CD4-positive, alpha-beta T cell treated with Interleukin-2 at 100 ng/mL for 4 hours (primary cell): ENCODE results near the gene ADH7.
"Not testable (repeated sequence)": the region's sequence is repeated elsewhere in the genome, so short reads cannot be mapped to it uniquely, and the experiment has no call there.

Experiments used
- DNase-seq: peaks from one replicate; pipeline ENCODE4 v3.0.0-alpha.2; 2020; ENCODE audit warnings: low spot score

The ADH7 gene

DNA sequence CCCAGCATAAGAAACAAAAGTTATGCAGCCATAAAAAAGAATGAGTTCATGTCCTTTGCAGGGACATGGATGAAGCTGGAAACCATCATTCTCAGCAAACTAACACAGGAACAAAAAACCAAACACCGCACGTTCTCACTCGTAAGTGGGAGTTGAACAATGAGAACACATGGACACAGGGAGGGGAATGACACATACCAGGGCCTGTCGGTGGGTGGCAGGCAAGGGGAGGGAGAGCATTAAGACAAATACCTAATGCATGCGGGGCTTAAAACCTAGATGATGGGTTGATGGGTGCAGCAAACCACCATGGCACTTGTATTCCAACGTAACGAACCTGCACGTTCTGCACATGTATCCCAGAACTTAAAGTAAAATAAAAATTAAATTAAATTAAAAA lies 19.4 kb downstream of the ADH7 start:
- DNase-seq, result not testable (repeated sequence)

DNA sequence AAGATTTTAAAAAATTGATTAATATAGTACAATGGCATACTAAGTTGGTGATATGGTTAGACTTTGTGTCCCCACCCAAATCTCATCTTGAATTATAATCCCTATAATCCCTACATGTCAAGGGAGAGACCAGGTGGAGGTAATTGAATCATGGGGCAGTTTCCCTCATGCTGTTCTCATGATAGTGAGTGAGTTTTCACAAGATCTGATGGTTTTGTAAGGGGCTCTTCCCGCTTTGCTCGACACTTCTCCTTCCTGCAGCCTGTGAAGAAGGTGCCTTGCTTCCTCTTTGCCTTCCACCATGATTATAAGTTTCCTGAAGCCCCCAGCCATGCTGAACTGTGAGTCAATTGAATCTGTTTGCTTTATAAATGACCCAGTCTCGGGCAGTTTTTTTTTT lies 20.2 kb downstream of the ADH7 start:
- not testable (repeated sequence) for DNase-seq

DNA sequence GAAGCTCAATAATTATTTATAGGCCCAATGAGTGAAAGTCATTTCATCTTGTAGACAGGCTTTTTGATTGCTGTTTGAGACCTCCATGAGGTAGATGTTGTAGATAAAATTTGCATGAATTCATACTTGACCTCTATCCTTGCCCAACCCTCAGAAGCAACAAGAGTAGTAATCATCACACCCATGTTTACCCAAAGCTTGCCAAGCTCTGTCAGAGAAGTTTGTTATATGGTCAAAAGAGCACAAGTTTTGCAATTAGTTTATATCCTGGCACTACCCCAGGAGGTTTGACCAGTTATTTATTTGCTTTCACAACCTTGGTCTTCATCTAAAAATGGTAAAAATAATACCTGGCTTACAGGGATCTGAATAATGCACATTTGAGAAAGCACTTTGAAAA lies 20.7 kb downstream of the ADH7 start:
- no peak for DNase-seq

DNA sequence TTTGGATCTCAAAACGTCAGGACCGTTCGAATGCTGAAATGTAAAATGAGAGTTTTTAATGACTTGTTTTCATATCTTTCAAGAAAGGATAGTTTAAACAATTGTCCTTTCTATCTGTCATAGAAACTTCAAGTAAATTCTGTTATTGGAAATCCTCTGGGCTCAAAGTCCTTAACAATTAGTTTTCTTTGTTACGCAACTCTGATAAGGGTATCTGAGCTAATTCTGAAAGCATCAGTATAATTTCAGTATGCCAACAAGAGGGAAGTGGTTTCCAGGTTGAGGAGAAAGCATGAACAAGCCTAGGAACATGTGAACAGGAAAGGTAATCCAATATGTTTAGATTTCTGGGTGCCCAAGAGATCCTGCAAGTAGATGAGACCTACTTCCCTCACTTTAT lies 22.0 kb downstream of the ADH7 start:
- no peak for DNase-seq

DNA sequence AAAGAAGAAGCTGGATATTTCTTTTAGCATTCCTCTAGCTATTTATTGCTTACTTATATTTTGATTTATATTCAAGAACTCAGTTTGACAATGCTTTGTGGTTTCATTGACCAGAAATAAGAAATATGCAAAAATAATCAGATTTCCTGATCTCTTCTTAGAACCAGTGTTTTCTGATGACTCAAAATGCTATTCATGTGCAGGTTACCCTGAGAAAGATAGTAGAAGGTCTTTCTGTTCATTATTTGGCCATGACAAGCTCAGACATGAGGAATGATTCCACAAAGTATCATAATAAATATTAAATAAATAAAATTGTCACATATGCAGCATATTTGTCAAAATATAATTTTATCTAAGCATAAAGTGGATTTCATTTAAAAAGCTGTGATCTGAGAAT lies 24.1 kb downstream of the ADH7 start:
- DNase-seq, result no peak

DNA sequence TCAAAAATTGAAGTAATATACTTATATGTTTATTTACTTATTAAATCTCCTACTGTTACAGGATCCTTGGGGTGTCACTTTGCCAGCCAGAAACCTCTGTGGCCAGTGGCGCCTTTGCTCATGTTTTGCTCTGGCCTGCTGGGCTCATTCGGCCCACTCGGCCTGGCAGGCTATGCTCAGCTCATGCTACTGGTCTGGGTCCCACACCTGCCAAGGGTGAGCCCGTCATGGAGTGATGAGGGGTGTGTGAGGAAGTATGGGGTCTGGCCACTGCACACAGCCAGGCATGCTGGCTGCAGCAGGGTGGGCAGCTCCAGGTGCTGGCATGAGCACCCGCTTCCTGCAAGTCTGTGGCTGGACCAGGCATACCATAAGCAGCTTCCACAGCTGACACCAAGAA lies 25.1 kb downstream of the ADH7 start:
- DNase-seq, result no peak

DNA sequence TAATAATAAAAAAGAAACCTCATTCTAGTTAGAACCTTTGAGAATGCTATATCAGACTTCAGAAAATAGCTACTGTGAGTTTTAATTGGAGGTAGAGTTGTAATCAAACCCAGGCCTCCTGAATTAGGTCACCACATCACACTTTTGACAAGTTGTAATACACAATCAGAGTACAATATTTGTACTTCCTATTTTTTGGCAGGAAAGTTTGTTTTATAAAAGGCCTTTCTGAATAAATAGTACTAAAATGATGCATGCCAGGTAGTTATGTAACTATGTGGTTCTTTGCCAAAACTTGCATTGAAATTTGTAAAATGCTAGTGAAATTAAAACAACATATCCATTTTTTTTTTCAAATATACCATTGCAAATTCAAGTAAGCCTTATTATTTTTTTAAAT lies 26.8 kb downstream of the ADH7 start:
- DNase-seq, result no peak

DNA sequence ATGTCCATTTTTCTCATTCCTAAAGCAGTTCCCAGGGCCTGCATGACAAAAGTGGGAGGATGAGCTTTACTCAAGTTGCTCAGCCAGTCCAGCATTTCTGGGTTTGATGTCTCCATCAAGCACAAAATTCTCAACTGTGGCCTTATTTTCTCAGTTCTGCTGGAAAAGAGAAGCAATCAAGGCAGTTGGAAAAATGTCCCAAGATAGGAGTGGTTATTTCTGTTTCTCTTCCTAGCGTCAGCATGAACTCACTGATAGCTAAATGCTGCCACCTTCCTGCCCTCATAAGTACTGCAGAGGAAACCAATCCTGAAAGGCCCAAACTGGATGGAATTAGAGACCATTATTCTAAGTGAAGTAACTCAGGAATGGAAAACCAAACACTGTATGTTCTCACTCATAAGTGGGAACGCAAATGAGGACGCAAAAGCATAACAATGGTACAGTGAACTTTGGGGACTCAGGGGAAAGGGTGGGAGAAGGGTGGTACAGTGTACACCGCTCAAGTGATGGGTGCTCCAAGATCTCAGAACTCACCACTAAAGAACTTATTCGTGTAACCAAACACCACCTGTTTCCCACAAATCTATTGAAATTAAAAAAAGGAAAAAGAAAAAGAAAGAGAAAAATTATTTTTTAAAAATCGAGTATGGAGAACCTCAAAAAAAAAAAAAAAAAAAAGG lies 29.6 kb downstream of the ADH7 start:
- DNase-seq, result peak; percentile 67

DNA sequence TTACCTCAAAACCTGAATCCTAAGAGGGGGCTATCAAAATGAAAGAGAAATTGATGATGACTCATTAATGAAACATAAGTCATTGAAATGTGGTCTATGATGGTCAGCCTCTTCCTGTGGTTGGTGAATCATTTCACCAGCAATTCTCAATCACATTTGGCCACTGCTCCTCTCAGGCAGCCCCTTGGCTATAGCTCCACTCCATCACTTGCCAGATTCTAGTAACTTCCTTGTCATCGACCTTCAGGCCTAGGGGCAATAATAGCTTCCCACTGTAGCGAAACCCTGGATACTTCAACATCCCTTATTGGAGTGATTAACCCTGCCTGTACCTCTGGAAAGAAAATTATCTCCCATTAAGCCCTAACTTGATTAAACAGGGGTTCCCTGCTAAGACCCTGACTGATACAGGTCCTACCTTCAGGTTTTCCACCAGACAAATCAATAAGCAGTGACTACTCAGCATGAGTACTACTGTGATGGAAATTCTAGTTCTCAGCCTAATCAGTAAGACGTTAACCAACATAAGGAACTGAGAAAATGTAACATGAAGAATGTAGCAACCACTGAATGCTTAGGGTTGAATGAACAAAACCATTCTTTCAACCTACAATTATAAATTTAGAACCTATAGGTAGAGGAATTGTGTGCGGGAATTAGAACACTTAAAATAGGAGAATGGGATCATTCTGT lies 30.4 kb downstream of the ADH7 start:
- DNase-seq, result peak; percentile 5

DNA sequence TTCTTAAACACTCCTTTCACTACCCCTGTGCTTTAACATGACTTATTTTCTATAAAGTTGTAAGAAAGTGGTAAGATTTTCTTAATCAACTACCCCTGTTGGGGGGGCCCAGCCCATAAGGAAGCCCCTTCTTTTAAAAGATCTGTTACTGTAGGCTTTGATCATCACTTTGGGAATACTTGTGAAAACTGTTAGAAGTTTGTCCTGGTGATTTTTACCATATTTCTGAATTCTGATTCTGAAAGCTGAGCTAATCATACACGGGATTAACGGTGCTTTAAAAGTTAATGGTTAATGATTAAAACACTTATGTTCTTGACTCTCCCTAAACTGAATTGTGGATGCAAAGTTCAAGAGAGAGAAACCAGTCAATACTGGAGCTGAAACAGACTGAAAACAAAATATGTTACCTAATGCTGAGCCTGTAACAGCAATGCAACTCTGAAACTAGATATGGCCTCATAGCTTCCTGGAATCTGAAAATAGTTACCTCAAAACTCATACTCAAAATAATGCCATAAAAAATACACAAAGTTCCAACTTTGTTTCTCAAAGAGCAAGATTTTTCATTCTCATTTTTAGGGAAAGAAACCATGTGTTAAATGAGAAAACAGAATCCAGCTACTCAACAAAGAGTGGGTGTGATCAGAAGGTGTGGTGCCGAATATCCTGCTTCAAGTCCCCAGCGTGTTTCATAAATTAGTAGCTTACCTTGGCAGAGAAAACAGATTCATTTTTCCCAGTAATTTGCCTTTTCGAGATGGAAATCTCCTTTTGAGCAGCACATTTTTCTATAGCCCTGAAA lies 31.6 kb downstream of the ADH7 start:
- DNase-seq, result no peak

DNA sequence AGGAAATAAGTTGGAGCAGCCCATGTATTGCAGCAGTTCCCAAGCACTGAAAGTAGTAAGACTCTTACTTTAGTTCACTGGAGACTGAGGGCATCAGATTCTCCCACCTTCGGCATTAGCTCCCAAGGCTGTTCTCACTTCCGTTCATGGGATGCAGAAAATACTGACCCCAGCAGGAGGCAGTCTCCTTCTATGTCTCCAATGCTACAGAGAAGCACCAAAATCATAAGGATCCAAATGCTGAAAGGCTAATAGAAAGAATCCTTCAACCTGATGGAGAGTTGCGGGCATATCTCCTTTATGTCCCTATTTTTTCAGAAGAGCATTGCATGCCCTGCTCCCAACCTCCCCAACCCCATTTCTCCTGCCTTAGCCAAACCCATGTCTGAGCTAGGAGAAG lies 32.4 kb downstream of the ADH7 start:
- no peak for DNase-seq

DNA sequence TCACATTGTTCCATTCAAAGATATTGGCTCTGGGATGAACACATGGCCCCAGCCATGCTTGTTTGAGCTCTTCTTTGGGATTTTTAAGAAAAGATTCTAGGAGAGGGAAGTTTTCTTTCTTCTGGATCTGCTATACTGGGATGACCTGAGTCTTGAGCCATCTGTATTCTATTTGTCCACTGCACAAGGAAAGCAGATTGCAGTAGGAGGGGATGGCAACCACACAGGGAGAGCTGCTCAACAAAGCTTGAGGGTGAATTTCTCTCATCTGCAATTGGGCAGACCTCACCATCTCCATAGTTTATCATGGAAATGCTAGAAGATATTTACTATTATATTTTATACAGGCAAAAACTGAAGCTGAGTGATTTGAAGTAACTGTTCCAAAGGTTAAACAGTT lies 34.3 kb downstream of the ADH7 start:
- no peak for DNase-seq

DNA sequence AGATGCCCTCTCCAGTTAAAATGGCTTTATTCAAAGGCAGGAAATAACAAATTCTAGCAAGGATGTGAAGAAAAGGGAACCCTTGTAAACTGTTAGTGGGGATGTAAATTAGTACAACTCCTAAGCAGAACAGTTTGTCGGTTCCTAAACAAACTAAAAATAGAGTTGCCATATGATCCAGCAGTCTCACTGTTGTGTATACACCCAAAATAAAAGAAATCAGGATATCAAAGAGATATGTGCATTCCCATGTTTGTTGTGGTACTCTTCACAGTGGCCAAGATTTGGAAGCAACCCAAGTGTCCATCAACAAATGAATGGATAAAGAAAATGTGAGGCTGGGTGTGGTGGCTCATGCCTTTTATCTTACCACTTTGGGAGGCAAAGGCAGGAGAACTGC lies 36.1 kb downstream of the ADH7 start:
- DNase-seq, result no peak

DNA sequence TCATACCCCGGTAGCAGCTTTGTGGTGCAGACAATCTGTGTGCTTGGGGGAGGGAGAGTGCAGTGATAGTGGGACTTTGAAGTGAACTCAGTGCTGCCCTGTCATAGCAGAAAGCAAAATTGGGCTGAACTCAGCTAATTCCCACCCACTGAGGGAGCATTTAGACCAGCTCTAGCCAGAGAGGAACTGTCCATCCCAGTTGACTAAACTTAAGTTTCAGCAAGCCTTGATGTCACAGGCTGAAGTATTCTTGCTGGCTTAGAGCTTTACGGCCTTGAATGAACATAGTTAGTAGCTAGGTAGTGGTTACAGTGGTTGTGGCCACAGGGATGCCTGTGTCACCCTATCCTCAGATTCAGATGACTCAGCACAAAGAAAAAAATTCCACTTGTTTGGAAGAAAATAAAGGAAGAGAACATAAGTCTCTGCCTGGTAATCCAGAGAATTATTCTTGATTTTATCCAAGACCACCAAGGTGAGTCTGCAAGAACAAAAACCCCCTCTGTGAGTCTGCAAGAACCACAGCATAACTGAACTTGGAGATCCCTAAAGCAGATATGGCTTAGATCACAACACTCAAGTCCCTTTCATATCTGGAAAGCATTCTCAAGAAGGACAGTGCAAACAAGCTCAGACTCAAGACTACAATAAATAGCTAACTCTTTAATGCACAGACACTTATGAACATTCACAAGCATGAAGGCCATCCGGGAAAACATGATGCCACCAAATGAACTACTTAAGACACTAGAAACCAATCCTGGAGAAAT lies 39.4 kb downstream of the ADH7 start:
- DNase-seq, result no peak

DNA sequence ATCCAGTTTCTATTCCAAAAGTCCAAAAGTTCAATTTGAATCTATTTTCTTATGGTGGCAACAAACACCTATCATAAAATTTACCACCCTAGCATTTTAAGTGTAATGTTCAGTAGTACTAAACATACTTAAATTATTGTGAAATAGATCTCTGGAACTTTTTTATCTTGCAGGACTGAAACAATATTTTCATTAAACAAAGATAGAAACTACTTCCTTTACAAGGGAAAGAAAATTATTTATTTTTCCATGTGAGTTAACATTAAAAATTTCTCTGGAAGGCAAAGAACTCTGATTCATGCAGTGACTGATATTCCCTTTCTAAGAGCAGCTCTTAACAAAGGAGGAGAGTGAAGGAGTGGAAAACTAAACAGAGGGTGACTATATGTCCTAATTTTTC lies 40.2 kb downstream of the ADH7 start:
- DNase-seq, result no peak

DNA sequence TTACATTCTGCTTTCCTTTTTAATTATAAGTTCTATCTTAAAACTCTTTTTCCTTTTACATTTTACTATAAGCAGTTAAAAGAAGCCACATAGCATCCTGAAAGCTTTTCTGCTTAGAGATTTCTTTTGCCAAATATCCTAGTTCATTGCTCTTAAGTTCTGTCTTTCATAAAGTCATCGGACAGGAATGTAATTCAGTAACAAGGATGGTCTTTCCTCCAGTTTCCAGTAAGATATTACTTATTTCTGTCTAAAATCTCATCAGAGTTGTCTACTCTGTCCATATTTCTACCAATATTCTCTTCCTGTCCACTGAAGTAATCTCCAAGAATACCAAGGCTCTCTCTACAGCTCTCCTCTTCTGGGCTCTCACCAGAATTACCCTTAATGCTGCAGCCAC lies 45.1 kb downstream of the ADH7 start:
- no peak for DNase-seq

DNA sequence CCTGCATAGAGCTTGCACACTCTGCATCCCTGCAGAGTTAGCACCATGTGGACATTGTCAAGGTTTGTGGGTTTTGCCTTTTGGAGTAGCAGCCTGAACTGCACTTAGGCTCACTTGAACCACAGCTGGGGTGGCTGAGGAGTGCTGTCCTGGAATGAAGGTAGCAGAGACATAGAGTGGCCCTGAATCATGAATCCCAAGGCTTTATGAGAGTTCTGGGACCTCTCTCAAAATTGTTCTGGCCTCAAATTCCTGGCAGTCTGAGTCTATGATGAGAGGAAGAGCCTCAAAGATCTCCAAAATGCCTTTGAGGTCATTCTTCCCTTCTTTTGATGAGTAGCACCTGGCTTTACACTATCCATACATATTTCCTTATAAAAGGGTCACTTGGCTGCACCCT lies 45.5 kb downstream of the ADH7 start:
- no peak for DNase-seq

DNA sequence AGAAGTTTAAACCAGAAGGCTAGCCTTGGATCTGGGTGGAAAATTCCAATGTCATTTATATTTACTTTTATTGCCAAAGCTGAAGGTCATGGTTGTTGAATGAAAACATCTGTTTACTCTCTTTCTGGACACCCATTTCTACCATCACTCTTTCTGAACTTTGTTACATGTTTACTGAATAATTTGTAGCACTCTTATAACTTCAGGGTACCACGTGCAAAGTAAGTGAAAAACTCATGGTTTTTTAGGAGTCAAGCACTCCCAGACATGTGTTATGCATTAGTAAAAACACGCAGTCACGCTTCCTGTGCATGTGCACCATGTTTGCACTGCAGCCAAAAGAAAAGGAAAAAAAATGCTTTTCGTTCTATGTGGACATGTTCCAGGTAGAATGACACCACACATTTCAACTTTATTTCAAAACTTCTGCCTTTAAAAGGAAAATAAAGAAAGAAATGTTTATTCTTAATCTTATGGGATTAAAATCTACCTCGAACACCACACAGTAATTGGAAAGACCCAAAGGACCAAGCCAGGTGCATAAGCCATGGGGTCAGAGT lies 51.2 kb downstream of the ADH7 start:
- DNase-seq, result no peak

DNA sequence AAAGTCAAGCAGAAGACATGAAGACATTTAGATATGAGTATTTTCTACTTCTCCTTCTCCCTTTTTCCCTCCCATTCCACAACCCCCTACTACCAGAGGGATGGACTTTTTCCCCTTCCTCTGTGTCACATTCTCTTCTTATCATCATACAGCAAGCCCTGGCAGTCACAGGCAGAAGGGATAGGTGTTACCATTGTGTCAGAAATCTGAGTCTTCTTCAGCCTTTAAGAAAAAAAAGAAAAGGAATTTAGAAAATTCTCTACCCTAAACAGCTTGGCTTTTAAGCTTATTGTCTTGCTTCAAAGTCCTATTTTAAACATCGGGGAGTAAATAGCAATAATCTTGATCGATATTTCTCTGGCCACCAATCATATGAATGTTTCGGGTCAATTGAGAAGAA lies 51.7 kb downstream of the ADH7 start:
- no peak for DNase-seq

DNA sequence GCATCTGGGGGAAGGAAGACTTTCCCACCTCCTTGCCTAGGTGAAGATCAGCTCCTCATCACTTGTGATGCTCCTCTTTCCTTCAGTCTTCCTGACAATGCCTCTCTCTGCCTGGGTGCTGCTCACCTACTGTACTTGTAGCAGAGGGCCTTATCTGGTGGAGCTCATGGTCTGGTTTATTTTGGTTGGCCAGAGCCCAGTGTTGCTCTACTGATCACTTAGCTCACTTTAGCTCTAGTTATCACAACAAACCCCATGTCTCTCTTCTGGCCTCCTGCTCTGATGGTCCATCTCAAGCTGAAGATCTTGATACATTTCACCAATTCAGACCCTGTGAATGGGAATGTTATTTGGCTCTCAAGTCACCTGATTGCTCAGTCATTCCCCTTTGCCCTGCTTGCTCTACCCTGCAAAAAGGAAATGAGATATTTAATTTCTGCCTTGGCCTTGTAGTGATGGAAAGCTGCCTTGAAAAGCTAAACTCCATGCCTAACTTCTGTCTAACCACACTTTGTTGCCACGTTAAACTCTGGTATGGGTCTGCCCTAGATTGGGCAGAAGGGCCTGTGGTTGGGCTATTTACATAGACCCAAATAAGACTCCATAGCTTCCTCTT lies 52.3 kb downstream of the ADH7 start:
- DNase-seq, result no peak

DNA sequence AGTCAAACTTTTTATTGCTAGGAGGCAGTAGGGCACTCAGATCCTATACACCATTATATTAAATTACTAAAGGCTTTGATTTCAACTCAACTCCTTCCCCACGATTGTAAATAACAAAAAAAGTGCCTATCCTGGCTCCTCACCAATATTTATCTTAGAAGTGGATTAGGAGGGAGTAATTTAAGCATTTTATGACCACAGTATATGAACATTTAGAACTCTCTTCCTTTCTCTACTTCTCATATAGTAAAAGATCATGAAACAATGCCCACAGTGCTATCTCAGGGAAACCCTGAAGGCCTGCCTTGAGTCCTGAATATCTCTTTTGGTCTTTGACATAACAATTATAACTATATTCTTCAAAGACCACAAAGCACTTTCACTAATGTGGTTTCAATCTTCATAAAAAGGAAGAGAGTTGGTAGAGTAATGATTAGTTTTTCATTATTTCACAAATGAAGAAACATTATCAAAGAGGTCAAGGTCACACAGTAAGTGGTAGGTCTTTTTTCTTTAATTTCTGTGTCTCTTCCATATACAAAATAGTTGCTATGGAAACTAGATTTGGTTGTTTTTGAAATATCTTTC lies 53.5 kb downstream of the ADH7 start:
- DNase-seq, result no peak
